HepG2 (cell line): ENCODE data around the gene NEURL4. TPM values are rescaled to one million over a fixed set of nuclear protein-coding genes. Genes with fewer than 3 reads are reported as not detected.

Experiments used
- ARID4A ChIP-seq: sonication (generic); formaldehyde crosslinking; IDR thresholded peaks from 2 replicates; pipeline ENCODE4 v1.5.0; 2020; ENCODE audit warnings: mild to moderate bottlenecking, missing genetic modification reagents, borderline replicate concordance
- ARID5B ChIP-seq: IDR thresholded peaks from 2 replicates; pipeline ENCODE4 v1.4.0; 2020; ENCODE audit warnings: mild to moderate bottlenecking, missing genetic modification reagents
- DMAP1 ChIP-seq: IDR thresholded peaks from 2 replicates; pipeline ENCODE4 v1.6.1; 2016
- HDAC1 ChIP-seq: sonication (generic); formaldehyde crosslinking; IDR thresholded peaks from 2 replicates; pipeline ENCODE4 v1.5.1; 2020; ENCODE audit warnings: mild to moderate bottlenecking, missing genetic modification reagents
- HNF4A ChIP-seq: sonication (generic); formaldehyde crosslinking; IDR thresholded peaks from 2 replicates; pipeline ENCODE4 v1.4.0; 2020; ENCODE audit warnings: missing genetic modification reagents
- HOXD1 ChIP-seq: sonication (generic); formaldehyde crosslinking; IDR thresholded peaks from 2 replicates; pipeline ENCODE4 v1.5.0; 2020; ENCODE audit warnings: missing genetic modification reagents
- KAT7 ChIP-seq: IDR thresholded peaks from 2 replicates; pipeline ENCODE4 v1.6.1; 2018; ENCODE audit warnings: borderline replicate concordance, missing compliant biosample characterization
- KLF11 ChIP-seq: IDR thresholded peaks from 2 replicates; pipeline ENCODE4 v1.6.1; 2016; ENCODE audit warnings: missing compliant biosample characterization
- PHF5A ChIP-seq: IDR thresholded peaks from one replicate; pipeline ENCODE4 v1.6.1; 2018; ENCODE audit warnings: low read depth, missing genetic modification reagents; ENCODE audit not compliant: unreplicated experiment
- SETDB1 ChIP-seq: sonication (generic); formaldehyde crosslinking; IDR thresholded peaks from 2 replicates; pipeline ENCODE4 v1.5.1; 2020; ENCODE audit warnings: missing genetic modification reagents, mild to moderate bottlenecking, borderline replicate concordance
- TBL1XR1 ChIP-seq: fragments of 150-350 bp; IDR thresholded peaks from 2 replicates; pipeline ENCODE4 v1.6.1; 2014; ENCODE audit warnings: borderline replicate concordance, low read length; ENCODE audit not compliant: partially characterized antibody
- ZFAT ChIP-seq: sonication (generic); formaldehyde crosslinking; conservative IDR thresholded peaks from 2 replicates; pipeline ENCODE4 v1.8.1; 2023; ENCODE audit warnings: missing genetic modification reagents, inconsistent platforms
- ZNF230 ChIP-seq: sonication (generic); formaldehyde crosslinking; IDR thresholded peaks from 2 replicates; pipeline ENCODE4 v1.4.0; 2020; ENCODE audit warnings: mild to moderate bottlenecking, missing genetic modification reagents
- ZNF333 ChIP-seq: sonication (generic); formaldehyde crosslinking; IDR thresholded peaks from 2 replicates; pipeline ENCODE4 v1.4.0; 2020; ENCODE audit warnings: mild to moderate bottlenecking, missing genetic modification reagents, borderline replicate concordance
- ZNF652 ChIP-seq: IDR thresholded peaks from 2 replicates; pipeline ENCODE4 v1.6.1; 2016; ENCODE audit warnings: low read depth, borderline replicate concordance
- ZNF780A ChIP-seq: sonication (generic); formaldehyde crosslinking; IDR thresholded peaks from 2 replicates; pipeline ENCODE4 v1.8.0; 2022; ENCODE audit warnings: mild to moderate bottlenecking, missing genetic modification reagents, moderate library complexity
- ZZZ3 ChIP-seq: sonication (generic); formaldehyde crosslinking; IDR thresholded peaks from 2 replicates; pipeline ENCODE4 v1.4.0; 2020; ENCODE audit warnings: missing genetic modification reagents, mild to moderate bottlenecking, borderline replicate concordance
- polyA plus RNA-seq, 8 experiments: library from polyadenylated mRNA; depleted of rRNA in 3 of 8; stranded (reverse) in 7 of 8; unstranded in 1 of 8; fragments of >200 nt; fragmentation: Illumina TruSeq in 4 of 8; extraction: Trizol in 4 of 8; gene quantifications; 2 replicates each; pipeline versions ENCODE4 v1.2.1 to v1.2.3, GENCODE V29; 2011 to 2016; ENCODE audit warnings: low read depth in 4 of 8, missing spikeins in 1 of 8, mixed read lengths in 1 of 8; ENCODE audit not compliant: insufficient read depth in 1 of 8
- total RNA-seq, 5 experiments: library from RNA; depleted of rRNA; stranded (reverse); fragments of >200 nt; fragmentation: Illumina TruSeq; extraction: Trizol; gene quantifications; 2 replicates each; pipeline ENCODE4 v1.2.3, GENCODE V29; 2016; ENCODE audit warnings: low read depth in 1 of 5
- TF ChIP-seq, protein P1 (sequence below): sonication (generic); formaldehyde crosslinking; IDR thresholded peaks from 2 replicates; pipeline ENCODE4 v1.4.0; 2020; ENCODE audit warnings: mild to moderate bottlenecking, missing genetic modification reagents

Gene NEURL4
- total and polyA plus RNA-seq, 2 of the 13 experiments (the other 11 are each of a cell fraction or from before 2014, with no cell fraction given): 14.8 to 15.7 TPM

DNA sequence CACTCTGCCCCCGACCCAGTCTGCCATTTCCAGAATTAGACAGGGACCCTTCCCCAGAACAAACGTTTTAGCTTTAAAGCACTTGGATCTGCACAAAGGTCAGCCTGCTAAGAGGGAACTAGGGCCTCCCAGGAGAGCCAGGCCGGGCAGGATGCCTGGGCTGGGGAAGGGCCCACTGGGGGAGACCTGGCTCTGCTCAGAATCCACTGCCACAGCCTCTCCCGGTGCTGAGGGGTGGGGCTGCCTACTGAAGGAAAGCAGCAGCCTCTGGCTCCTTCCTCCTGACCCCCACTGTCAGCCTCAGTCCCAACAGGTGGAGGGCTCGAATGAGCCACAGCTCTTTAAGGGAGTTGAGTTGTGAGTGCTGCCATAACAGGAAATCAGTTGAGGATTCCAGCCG, 36.4 kb downstream of the NEURL4 start (continued):
- TF ChIP-seq KAT7 (CRISPR knock-in tag) (no peak), HOXD1 (CRISPR knock-in tag) (no peak), ZNF780A (CRISPR knock-in tag) (no peak), TBL1XR1 (no peak), ZFAT (CRISPR knock-in tag) (no peak), ZZZ3 (CRISPR knock-in tag) (no peak), ZNF230 (no peak), ARID5B (CRISPR knock-in tag) (no peak), ZNF652 (CRISPR knock-in tag) (no peak), ARID4A (CRISPR knock-in tag) (peak; percentile 32; the same call in 1 of the 2 replicates), PHF5A (CRISPR knock-in tag) (no peak), HNF4A (CRISPR knock-in tag) (peak; percentile 36; the same call in 1 of the 2 replicates), ZNF333 (CRISPR knock-in tag) (no peak), HDAC1 (CRISPR knock-in tag) (peak; percentile 40), SETDB1 (CRISPR knock-in tag) (no peak), KLF11 (no peak), DMAP1 (no peak)
- TF ChIP-seq, protein P1, sequence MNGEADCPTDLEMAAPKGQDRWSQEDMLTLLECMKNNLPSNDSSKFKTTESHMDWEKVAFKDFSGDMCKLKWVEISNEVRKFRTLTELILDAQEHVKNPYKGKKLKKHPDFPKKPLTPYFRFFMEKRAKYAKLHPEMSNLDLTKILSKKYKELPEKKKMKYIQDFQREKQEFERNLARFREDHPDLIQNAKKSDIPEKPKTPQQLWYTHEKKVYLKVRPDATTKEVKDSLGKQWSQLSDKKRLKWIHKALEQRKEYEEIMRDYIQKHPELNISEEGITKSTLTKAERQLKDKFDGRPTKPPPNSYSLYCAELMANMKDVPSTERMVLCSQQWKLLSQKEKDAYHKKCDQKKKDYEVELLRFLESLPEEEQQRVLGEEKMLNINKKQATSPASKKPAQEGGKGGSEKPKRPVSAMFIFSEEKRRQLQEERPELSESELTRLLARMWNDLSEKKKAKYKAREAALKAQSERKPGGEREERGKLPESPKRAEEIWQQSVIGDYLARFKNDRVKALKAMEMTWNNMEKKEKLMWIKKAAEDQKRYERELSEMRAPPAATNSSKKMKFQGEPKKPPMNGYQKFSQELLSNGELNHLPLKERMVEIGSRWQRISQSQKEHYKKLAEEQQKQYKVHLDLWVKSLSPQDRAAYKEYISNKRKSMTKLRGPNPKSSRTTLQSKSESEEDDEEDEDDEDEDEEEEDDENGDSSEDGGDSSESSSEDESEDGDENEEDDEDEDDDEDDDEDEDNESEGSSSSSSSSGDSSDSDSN (CRISPR knock-in tag): peak; percentile 36; the same call in 1 of the 2 replicates
